Neural progenitor cell (in vitro differentiated cells): ENCODE results near the gene FANCG.

Experiments
- EZH2 ChIP-seq: fragments of 200-600 bp; sonication (generic); IDR thresholded peaks from 2 replicates; pipeline ENCODE4 v1.6.1; 2017; ENCODE audit warnings: antibody characterized with exemption, mild to moderate bottlenecking, moderate library complexity
- EZH2phosphoT487 ChIP-seq: fragments of 200-600 bp; sonication (generic); IDR thresholded peaks from 2 replicates; pipeline ENCODE4 v1.6.1; 2017; ENCODE audit warnings: antibody characterized with exemption
- TF ChIP-seq, protein P1 (sequence below): fragments of 200-600 bp; sonication (generic); IDR thresholded peaks from 2 replicates; pipeline ENCODE4 v1.5.1; 2017; ENCODE audit warnings: antibody characterized with exemption, mild to moderate bottlenecking

DNA sequence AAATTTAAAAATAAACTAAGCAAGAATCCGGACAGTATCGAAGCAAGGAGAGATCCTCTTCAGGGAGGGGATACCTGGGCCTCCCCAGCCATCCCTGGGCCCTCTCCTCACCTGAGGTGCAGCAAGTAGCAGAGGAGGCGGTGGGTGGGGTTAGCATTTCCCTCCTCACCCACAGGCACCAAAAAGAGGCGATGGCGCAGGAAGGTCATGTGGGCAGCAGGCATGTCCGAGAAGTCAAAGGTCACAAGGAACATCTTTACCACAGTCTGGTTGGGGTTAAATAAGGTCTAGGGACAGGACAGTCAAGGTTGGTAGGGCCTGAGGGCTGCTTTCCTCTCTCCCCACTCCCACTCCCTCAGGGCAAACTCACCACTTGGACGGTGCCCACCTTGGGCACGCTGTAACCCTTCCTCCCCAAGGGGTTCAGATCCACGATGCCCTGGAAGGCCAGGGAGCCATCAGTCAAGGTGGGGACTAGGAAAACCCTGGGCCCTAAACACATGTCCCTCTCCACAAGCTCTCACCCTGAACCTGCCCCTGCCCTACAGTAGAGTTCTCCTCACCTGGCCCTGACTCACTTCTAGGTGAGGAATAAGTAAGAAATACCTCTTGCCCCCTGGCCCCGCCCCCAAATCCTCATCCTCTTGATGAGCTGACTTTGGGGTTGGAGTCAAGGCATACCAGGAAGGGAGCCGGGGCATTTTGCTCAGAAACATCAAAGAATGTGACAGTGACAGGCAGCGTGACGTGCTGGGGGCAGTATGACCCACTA lies 26.0 kb upstream of the FANCG start:
- TF ChIP-seq, protein P1, sequence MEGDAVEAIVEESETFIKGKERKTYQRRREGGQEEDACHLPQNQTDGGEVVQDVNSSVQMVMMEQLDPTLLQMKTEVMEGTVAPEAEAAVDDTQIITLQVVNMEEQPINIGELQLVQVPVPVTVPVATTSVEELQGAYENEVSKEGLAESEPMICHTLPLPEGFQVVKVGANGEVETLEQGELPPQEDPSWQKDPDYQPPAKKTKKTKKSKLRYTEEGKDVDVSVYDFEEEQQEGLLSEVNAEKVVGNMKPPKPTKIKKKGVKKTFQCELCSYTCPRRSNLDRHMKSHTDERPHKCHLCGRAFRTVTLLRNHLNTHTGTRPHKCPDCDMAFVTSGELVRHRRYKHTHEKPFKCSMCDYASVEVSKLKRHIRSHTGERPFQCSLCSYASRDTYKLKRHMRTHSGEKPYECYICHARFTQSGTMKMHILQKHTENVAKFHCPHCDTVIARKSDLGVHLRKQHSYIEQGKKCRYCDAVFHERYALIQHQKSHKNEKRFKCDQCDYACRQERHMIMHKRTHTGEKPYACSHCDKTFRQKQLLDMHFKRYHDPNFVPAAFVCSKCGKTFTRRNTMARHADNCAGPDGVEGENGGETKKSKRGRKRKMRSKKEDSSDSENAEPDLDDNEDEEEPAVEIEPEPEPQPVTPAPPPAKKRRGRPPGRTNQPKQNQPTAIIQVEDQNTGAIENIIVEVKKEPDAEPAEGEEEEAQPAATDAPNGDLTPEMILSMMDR: no peak
- TF ChIP-seq EZH2phosphoT487: no peak
- no peak for TF ChIP-seq EZH2
